ENCODE results near the gene RMND5B. TPM values are rescaled to one million over a fixed set of nuclear protein-coding genes. Genes with fewer than 3 reads are reported as not detected.

The RMND5B gene, protein sequence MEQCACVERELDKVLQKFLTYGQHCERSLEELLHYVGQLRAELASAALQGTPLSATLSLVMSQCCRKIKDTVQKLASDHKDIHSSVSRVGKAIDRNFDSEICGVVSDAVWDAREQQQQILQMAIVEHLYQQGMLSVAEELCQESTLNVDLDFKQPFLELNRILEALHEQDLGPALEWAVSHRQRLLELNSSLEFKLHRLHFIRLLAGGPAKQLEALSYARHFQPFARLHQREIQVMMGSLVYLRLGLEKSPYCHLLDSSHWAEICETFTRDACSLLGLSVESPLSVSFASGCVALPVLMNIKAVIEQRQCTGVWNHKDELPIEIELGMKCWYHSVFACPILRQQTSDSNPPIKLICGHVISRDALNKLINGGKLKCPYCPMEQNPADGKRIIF
- 20.9 and 21.9 TPM in 2 replicates for total RNA-seq

DNA sequence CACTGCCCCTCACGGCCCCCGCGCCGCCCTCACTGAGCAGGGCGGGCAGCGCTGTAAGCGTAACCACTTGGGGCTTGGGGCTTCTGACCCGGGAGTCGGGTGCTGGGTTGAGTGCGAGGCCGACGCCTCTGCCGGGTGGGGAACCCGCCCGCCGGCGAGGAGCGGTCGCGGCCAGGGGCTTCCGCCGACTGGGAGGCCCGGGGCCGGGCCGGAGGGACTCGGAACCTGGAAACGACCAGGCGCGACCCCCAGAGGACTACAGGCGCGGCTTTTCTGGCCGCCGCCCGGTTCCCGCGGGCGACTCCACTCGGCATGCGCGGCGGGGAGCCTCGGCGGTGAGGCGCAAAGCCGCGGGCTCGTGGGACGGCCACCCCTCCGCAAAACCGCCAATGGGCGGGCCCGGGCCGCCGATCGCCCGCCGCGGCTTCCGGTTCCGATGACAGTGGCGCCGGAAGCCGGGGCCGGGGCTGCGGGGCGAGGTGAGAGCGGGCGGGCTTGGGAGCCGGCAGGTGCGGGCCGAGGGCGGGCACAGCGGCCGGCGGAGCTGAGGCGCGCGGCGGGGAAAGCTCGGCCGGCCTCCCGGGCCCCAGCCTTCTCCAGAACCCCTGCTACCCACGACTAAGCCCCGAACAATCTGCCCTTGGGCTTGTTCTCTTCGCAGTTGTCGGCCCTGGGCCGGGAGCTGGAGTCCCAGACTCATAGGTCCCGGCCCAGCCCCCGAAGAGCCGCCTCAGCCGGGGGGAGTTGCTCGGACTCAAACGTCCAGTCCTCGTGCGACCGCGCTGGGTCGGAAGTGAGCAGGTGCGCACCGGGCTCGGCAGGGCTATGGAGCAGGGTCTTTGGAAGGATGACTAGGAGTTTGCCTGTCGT is at the start of gene RMND5B:
Gene RMND5B (plus strand): TSS at position 439 of the 870 bp plus-strand sequence. CDS start 7,106 bp downstream, outside the sequence.

DNA sequence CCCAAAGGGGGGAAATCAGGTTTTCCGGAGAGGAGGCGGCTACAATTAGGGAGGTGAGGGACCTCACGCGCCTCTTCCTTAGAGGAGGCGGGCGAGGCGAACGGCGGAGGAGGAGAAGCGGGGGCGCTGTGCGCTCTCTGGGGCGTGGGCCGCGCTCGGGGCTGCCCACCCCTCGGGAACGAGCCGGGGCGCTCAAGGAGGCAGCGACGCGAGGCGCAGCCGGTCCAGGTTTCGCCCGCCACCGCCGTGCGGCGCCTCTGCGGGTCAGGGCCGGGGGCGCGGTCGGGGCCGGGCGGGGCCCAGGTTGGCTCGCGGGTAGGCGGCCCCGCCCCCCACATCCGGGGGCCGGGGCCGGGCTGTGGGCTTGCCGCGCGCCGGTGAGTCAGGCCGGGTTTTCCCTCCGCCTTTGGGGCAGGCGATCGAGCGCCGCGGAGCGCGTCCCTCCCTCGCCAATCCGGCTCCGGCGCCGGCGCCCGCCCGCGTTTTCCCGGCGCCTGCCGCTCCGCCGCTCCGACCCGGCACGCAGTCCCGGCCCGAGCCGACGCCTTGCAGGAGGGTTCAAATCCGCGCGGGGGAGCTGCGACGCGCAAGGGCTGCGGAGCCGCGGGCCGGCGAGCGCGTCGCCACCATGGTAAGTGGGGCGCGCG is 17.6 kb upstream of the RMND5B start, which contains the start of gene N4BP3:
Gene N4BP3 (plus strand): TSS at position 392 of the 647 bp plus-strand sequence. CDS start 6,052 bp downstream, outside the sequence.

DNA sequence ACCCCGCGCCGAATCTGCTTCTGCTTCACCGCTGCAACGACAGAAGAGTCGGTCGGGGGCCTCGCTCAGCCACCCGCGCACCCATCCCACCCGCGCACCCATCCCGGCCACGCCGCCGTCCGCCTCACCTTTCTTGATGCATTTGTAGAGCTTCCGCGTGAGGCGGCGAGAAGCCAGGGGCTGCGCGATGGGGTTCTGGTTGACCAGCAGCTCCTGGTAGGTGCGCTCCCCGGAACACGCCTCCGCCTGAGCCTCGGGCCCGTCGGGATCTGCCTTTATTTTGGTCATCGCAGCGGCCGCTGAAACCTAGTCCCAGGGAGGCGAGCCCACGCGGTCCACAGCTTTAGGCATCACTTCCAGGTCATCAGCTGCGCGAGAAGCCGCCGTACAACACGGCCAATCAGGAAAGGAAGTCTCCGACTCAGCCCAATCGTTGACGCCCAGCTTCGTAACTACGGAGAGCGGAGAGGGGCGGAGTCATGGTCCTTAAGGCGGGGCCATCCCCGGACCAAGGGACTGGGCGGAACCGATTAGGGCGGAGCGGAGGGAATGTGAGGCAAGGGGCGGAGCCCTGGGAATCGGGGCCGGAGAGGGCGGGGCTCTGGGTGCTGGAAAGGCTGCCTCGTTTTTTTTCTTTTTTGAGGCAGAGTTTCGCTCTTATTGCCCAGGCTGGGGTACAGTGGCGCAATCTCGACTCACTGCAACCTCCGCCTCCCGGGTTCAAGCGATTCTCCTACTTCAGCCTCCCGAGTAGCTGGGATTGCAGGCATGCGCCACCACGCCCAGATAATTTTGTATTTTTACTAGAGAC is 22.9 kb downstream of the RMND5B start, which contains the start of gene NHP2:
Gene NHP2 (minus strand): TSS at position 356 of the 811 bp plus-strand sequence. CDS start 68 bp downstream, at position 288.

DNA sequence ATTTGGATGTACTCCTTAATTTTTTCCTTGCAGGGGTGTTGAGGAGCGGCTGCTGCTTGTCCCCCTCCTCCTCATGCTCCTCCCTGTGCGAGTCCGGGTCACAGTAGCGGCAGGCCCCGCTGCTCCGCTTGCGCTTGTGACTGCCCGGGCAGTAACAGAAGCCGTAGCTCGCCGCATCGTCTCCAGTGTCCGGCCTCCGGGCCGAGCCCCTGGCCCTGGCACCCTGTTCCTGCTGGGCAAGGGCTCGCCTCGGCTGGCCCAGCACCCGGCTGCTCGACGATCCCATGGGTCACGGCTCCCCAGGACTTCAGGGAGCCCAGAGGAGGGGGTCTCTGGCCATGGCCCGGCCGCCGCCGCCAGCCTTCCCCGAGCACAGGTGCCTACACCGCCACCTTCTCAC is 56.2 kb downstream of the RMND5B start, which contains the start of gene GMCL2:
Gene GMCL2 (minus strand): TSS at position 358 of the 400 bp plus-strand sequence. CDS start 72 bp downstream, at position 286.

Other genes with a start within 250 kb of the RMND5B start
- not detected in 2 replicates for gene PROP1, start 134.8 kb upstream of the RMND5B start, total RNA-seq
- 3.0 and 3.6 TPM in 2 replicates for gene N4BP3, start 17.5 kb upstream of the RMND5B start, total RNA-seq
- 383 and 414 TPM in 2 replicates for gene NHP2, start 22.9 kb downstream of the RMND5B start, total RNA-seq
- not detected in 2 replicates for gene GMCL2, start 56.4 kb downstream of the RMND5B start, total RNA-seq
- 135 and 145 TPM in 2 replicates for gene HNRNPAB, start 73.5 kb downstream of the RMND5B start, total RNA-seq
- gene PHYKPL, start 101.8 kb downstream of the RMND5B start, total RNA-seq, result 6.6 and 10.7 TPM in 2 replicates

Data from airway epithelial cell (primary cell).